ENCODE results near the gene NOS2.

DNA sequence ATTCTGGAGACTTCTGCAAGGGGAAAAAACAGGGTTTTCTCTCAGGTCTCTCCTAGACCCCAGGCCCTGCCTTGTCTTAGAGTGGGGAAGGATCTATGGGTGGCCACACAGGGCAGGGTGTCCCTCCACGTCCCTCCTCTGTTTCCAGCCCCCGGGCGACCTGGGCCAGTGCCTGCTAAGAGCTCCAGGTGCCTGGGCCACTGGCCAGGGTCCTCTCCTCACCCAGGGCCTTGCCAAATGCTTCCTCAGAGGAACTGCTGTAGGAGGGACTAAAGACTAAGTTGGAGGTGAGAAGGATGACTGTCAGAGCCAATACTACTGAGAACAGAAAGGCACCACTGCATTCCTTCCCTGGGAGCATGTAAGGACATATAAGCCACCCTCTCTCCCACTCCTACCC is 11.4 kb downstream of the NOS2 start:
- TF ChIP-seq, protein P1, sequence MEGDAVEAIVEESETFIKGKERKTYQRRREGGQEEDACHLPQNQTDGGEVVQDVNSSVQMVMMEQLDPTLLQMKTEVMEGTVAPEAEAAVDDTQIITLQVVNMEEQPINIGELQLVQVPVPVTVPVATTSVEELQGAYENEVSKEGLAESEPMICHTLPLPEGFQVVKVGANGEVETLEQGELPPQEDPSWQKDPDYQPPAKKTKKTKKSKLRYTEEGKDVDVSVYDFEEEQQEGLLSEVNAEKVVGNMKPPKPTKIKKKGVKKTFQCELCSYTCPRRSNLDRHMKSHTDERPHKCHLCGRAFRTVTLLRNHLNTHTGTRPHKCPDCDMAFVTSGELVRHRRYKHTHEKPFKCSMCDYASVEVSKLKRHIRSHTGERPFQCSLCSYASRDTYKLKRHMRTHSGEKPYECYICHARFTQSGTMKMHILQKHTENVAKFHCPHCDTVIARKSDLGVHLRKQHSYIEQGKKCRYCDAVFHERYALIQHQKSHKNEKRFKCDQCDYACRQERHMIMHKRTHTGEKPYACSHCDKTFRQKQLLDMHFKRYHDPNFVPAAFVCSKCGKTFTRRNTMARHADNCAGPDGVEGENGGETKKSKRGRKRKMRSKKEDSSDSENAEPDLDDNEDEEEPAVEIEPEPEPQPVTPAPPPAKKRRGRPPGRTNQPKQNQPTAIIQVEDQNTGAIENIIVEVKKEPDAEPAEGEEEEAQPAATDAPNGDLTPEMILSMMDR (conservative IDR thresholded peaks at IDR 0.05; ENCODE audit: low read depth, low read length): no peak
- no peak for TF ChIP-seq EZH2 (IDR thresholded peaks at IDR 0.05; ENCODE audit: borderline replicate concordance, low read depth, low read length, poor library complexity, severe bottlenecking)

Measured in A673 (cell line).